ENCODE measurements around the gene FAM234B.
"Not testable (repeated sequence)": the region's sequence is repeated elsewhere in the genome, so short reads cannot be mapped to it uniquely, and the experiment has no call there.

Gene FAM234B

GRCh38 chr12:13023811-13024530 lies 20.2 kb upstream of the FAM234B start:
- DNase-seq (ENCODE audit: low spot score) = no peak

DNA sequence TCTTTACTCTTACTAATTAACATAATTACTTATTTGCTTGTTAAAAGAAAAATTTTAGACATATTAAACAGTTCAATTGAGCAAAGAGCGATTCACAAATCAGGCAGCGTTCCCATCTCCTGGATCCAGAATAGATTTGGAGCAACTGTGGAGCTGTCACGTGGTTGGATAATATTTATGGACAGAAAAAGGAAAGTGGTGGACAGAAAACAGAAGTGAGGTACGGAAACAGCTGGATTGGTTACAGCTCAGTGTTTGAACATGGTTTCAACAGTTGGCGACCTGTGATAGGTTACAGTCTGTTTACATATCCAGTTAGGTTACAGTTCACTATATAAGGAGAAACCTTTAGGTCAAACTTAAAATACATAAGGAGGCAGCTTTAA lies 19.7 kb upstream of the FAM234B start:
- DNase-seq (ENCODE audit: low spot score) = no peak

DNA sequence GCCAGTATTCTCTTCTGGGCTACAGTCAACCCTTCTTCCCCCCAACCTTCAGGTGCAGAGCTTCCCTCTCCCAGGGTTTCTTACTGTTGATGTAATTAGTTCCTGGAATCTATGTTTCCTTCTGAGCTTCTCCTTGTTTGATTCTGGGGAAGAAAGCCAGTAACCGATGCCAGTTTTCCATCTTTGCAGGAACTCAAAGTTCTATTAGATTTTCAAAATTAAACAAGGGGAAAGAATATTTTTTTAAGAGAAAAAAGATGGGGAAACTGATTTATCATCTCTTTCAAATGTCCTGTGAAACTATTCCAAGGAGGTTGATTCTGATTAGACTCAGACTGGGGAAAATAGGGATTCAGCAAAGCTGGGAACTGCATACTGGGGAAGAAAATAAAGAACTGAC lies 17.9 kb upstream of the FAM234B start:
- no peak for DNase-seq (ENCODE audit: low spot score)

- no peak for DNase-seq (ENCODE audit: low spot score)
These were observed 17.1 kb upstream of the FAM234B start for GRCh38 chr12:13027032-13027431.

- DNase-seq (ENCODE audit: low spot score) = no peak
These were observed 16.7 kb upstream of the FAM234B start for GRCh38 chr12:13027508-13027907.

GRCh38 chr12:13028825-13029570 lies 15.2 kb upstream of the FAM234B start:
- no peak for DNase-seq (ENCODE audit: low spot score)

DNA sequence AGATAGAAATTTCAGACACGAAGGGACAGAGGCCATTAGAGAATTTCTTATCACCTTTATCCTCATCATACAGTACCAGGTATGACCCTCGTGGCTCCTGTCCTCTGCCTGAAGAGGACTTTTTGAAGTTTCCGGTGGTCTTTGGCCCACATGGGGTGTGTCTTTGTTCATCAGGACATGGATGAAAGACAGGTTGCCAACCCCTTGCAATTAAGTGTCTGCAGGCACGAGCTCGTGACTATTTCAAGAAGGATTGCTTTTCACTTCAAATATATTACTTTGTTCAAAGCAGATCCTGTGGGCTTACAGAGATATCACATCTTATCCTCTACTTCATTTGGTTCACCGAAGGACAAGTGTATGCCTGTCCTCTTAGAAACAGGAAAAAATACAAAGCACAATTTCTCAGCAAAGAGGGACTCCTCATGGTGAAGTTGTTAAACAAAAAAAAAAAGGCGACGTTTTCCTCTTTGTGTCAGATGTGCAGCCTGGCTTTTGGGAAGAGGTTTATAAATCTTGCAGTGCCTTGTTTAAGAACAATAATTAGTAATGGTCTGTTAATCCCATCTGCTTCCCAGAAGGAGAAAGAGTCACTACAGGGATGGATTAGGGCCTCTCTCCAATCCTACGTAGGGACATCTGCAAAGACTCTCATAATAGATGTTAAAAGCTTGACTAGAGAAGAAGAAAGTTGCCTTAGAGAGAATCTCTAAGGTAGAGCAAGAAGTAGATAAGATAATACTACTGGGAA lies 13.5 kb upstream of the FAM234B start:
- no peak for DNase-seq (ENCODE audit: low spot score)

DNA sequence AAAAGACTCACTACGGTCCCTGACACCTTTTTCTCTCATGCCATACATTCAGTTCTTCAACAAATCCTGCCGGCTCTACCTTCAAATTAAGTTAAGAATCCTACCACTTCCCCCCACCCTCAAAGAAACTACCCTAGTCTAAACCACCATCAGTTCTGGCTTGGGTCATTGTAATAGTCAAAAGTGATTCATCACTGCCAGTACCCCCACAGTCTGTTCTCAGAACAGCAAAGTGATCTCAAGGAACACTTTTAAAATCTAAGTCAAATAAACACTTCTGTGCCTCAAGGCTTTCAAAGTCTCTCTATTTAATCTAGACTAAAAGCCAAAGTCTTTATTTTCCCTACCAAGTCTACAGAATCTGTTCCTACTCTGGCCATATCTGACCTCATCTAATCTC lies 12.0 kb upstream of the FAM234B start:
- no peak for DNase-seq (ENCODE audit: low spot score)

GRCh38 chr12:13033476-13033875 lies 10.7 kb upstream of the FAM234B start:
- DNase-seq (ENCODE audit: low spot score) = no peak

GRCh38 chr12:13035335-13035734 lies 8.8 kb upstream of the FAM234B start:
- not testable (repeated sequence) for DNase-seq (ENCODE audit: low spot score)

DNA sequence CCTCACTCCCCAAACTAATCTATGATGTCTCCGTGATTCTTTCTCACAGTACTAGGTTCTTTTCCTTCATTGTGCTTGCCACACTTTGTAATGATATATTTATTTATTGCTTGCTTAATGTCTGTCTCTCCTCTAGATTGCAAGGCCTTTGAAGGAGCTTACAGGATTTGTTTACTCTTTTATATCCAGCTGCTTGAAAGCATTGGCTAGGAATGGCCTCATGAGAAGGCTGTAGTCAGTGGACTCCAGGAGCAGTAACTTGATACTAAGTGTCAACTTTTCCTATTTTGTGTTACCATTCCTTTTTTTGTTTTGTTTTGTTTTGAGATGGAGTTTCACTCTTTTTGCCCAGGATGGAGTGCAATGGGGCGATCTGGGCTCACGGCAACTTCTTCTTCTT lies 7.3 kb upstream of the FAM234B start:
- no peak for DNase-seq (ENCODE audit: low spot score)

GRCh38 chr12:13038491-13039161 lies 5.6 kb upstream of the FAM234B start:
- DNase-seq (ENCODE audit: low spot score) = no peak

GRCh38 chr12:13039328-13039956 lies 4.7 kb upstream of the FAM234B start:
- DNase-seq (ENCODE audit: low spot score) = no peak

- DNase-seq (ENCODE audit: low spot score) = no peak
These were observed 3.0 kb upstream of the FAM234B start for GRCh38 chr12:13041224-13041623.

- no peak for DNase-seq (ENCODE audit: low spot score)
These were observed 1.4 kb upstream of the FAM234B start for GRCh38 chr12:13042666-13043230.

DNA sequence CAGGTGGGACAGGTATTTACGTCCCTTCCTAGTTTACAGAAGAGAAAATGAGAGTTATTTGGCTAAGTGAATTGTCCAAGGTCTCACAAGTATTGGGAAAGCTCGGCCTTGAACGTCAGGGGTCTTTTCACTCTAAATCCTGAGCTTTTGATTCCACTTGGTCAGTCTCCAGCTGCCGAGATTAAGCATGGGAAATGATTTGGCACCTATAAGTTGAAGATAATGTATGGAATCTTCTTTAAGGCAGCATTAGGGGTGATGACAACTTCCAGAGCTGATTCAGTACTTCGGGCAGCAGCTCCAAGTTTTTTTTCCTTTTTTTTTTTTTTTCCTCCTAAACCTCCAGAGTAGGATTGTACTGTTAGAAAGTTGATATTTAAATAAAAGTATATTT lies 722 bp downstream of the FAM234B start:
- no peak for DNase-seq (ENCODE audit: low spot score)

GRCh38 chr12:13045816-13046215 lies 1.6 kb downstream of the FAM234B start:
- DNase-seq (ENCODE audit: low spot score) = no peak

DNA sequence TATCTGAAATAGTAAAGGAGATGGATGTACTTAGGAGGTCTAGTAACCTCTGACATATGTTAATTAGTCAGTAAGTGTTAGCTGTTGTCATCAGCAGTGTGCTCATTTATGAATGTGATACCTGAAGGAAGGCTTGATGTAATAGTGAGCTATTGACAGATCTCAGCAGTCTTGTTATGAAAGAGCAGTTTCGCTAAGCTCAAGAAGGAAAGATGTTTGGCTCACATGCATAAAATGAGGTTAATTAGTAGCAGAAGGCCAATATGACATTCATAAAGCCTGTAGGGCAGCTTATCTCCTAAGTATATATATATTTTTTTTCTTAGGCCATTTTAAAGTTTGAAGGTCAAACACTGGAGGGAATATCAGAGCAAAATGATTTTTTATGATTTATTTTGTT lies 2.8 kb downstream of the FAM234B start:
- no peak for DNase-seq (ENCODE audit: low spot score)

- DNase-seq (ENCODE audit: low spot score) = no peak
These were observed 5.6 kb downstream of the FAM234B start for GRCh38 chr12:13049816-13050215.

DNA sequence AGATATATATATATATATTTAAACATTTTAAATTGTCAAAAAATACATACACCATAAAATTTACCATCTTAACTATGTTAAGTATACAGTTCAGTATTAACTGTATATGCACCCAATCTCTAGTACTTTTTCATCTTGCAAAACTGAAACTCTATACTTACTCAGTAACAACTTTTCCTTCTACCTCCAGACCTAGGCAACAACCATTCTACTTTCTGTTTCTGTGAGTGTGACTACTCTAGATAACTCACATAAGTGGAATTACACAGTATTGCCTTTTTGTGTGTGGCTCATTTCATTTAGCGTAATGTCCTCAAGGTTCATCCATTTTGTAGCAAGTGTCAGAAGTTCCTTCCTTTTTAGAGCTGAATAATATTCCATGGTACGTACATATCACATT lies 8.2 kb downstream of the FAM234B start:
- no peak for DNase-seq (ENCODE audit: low spot score)

- not testable (repeated sequence) for DNase-seq (ENCODE audit: low spot score)
These were observed 9.4 kb downstream of the FAM234B start for GRCh38 chr12:13053617-13054016.

GRCh38 chr12:13060581-13060980 lies 16.4 kb downstream of the FAM234B start:
- no peak for DNase-seq (ENCODE audit: low spot score)

Measured in SW480 (cell line).